ENCODE data around the gene BASP1.

GRCh38 chr5:17232405-17232804 lies 15.0 kb downstream of the BASP1 start:
- TF ChIP-seq, protein P1, sequence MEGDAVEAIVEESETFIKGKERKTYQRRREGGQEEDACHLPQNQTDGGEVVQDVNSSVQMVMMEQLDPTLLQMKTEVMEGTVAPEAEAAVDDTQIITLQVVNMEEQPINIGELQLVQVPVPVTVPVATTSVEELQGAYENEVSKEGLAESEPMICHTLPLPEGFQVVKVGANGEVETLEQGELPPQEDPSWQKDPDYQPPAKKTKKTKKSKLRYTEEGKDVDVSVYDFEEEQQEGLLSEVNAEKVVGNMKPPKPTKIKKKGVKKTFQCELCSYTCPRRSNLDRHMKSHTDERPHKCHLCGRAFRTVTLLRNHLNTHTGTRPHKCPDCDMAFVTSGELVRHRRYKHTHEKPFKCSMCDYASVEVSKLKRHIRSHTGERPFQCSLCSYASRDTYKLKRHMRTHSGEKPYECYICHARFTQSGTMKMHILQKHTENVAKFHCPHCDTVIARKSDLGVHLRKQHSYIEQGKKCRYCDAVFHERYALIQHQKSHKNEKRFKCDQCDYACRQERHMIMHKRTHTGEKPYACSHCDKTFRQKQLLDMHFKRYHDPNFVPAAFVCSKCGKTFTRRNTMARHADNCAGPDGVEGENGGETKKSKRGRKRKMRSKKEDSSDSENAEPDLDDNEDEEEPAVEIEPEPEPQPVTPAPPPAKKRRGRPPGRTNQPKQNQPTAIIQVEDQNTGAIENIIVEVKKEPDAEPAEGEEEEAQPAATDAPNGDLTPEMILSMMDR (IDR thresholded peaks at IDR 0.05; ENCODE audit: low read length) = no peak
- TF ChIP-seq EZH2 (optimal IDR thresholded peaks at IDR 0.05; ENCODE audit: low read depth, low read length) = no peak
- TF ChIP-seq EZH2phosphoT487 (IDR thresholded peaks at IDR 0.05; ENCODE audit: low read length) = no peak
